Mononuclear cell (primary cell): ENCODE data around the gene NKAIN1. TPM values are rescaled to one million over a fixed set of nuclear protein-coding genes. Genes with fewer than 3 reads are reported as not detected.
"Not testable (repeated sequence)": the region's sequence is repeated elsewhere in the genome, so short reads cannot be mapped to it uniquely, and the experiment has no call there.

ENCODE experiments used
- H3K27me3 ChIP-seq: 2 replicates; pipeline ENCODE4 v1.6.0; 2011; ENCODE audit warnings: low read length, control low read depth; ENCODE audit not compliant: insufficient read depth
- H3K4me1 ChIP-seq: 2 replicates; pipeline ENCODE4 v1.5.1; 2011; ENCODE audit warnings: mild to moderate bottlenecking, low read length, control low read depth; ENCODE audit not compliant: insufficient read depth
- H3K4me3 ChIP-seq: 2 replicates; pipeline ENCODE4 v1.5.1; 2011; ENCODE audit warnings: mild to moderate bottlenecking, low read length, moderate library complexity
- H3K9me3 ChIP-seq: 2 replicates; pipeline ENCODE4 v1.5.1; 2011; ENCODE audit warnings: low read depth, mild to moderate bottlenecking, control low read depth, low read length
- total RNA-seq: library from RNA; depleted of rRNA; stranded (reverse); fragments of >200 nt; gene quantifications from one replicate; pipeline ENCODE4 v1.2.3, GENCODE V29; 2012

Gene NKAIN1
- total RNA-seq, 1 donor = under 0.01 TPM

GRCh38 chr1:31159323-31159722, 80.4 kb downstream of the NKAIN1 start:
- H3K4me1 ChIP-seq = peaks cover 9% of the 10 kb centered on the region
- no peaks in the 10 kb centered on the region for H3K27me3 ChIP-seq
- no peaks in the 10 kb centered on the region for H3K9me3 ChIP-seq
- no peak overlapping the region for H3K4me3 ChIP-seq

GRCh38 chr1:31155216-31155806, 84.4 kb downstream of the NKAIN1 start:
- no peaks in the 10 kb centered on the region for H3K9me3 ChIP-seq
- peaks cover 9% of the 10 kb centered on the region for H3K4me1 ChIP-seq
- H3K27me3 ChIP-seq = no peaks in the 10 kb centered on the region
- H3K4me3 ChIP-seq = peak overlapping the region; percentile 47

GRCh38 chr1:31154632-31155215, 85.0 kb downstream of the NKAIN1 start:
- H3K4me3 ChIP-seq = peak overlapping the region; percentile 47
- H3K27me3 ChIP-seq = no peaks in the 10 kb centered on the region
- no peaks in the 10 kb centered on the region for H3K9me3 ChIP-seq
- peaks cover 9% of the 10 kb centered on the region for H3K4me1 ChIP-seq

GRCh38 chr1:31154000-31154631, 85.6 kb downstream of the NKAIN1 start:
- Histone ChIP-seq H3K27me3 (no peaks in the 10 kb centered on the region), H3K4me3 (peak overlapping the region; percentile 30), H3K9me3 (no peaks in the 10 kb centered on the region), H3K4me1 (peaks cover 9% of the 10 kb centered on the region)

- H3K9me3 ChIP-seq = no peaks in the 10 kb centered on the region
- peaks cover 9% of the 10 kb centered on the region for H3K4me1 ChIP-seq
- H3K4me3 ChIP-seq = no peak overlapping the region
- H3K27me3 ChIP-seq = no peaks in the 10 kb centered on the region
Measured at GRCh38 chr1:31153423-31153822, 86.3 kb downstream of the NKAIN1 start.

- peaks cover 9% of the 10 kb centered on the region for H3K4me1 ChIP-seq
- no peaks in the 10 kb centered on the region for H3K27me3 ChIP-seq
- H3K9me3 ChIP-seq = no peaks in the 10 kb centered on the region
- H3K4me3 ChIP-seq = no peak overlapping the region
Measured at GRCh38 chr1:31152181-31152795, 87.4 kb downstream of the NKAIN1 start.

- Histone ChIP-seq H3K9me3 (no peaks in the 10 kb centered on the region), H3K4me1 (peaks cover 9% of the 10 kb centered on the region), H3K27me3 (no peaks in the 10 kb centered on the region), H3K4me3 (no peak overlapping the region)
Measured at GRCh38 chr1:31151402-31151801, 88.3 kb downstream of the NKAIN1 start.

- H3K4me3 ChIP-seq = no peak overlapping the region
- H3K9me3 ChIP-seq = no peaks in the 10 kb centered on the region
- no peaks in the 10 kb centered on the region for H3K27me3 ChIP-seq
- no peaks in the 10 kb centered on the region for H3K4me1 ChIP-seq
Measured at GRCh38 chr1:31148409-31148808, 91.3 kb downstream of the NKAIN1 start.

GRCh38 chr1:31145648-31146047, 94.0 kb downstream of the NKAIN1 start:
- Histone ChIP-seq H3K4me3 (no peak overlapping the region), H3K27me3 (no peaks in the 10 kb centered on the region), H3K4me1 (no peaks in the 10 kb centered on the region), H3K9me3 (no peaks in the 10 kb centered on the region)

- Histone ChIP-seq H3K4me3 (no peak overlapping the region), H3K9me3 (no peaks in the 10 kb centered on the region), H3K27me3 (no peaks in the 10 kb centered on the region), H3K4me1 (no peaks in the 10 kb centered on the region)
Measured at GRCh38 chr1:31144442-31144841, 95.2 kb downstream of the NKAIN1 start.

GRCh38 chr1:31143455-31143854, 96.2 kb downstream of the NKAIN1 start:
- Histone ChIP-seq H3K27me3 (no peaks in the 10 kb centered on the region), H3K4me1 (no peaks in the 10 kb centered on the region), H3K4me3 (no peak overlapping the region), H3K9me3 (no peaks in the 10 kb centered on the region)

GRCh38 chr1:31142406-31142805, 97.3 kb downstream of the NKAIN1 start:
- Histone ChIP-seq H3K27me3 (no peaks in the 10 kb centered on the region), H3K4me3 (no peak overlapping the region), H3K9me3 (no peaks in the 10 kb centered on the region), H3K4me1 (no peaks in the 10 kb centered on the region)

- Histone ChIP-seq H3K4me3 (no peak overlapping the region), H3K4me1 (no peaks in the 10 kb centered on the region), H3K9me3 (no peaks in the 10 kb centered on the region), H3K27me3 (no peaks in the 10 kb centered on the region)
Measured at GRCh38 chr1:31140299-31140698, 99.4 kb downstream of the NKAIN1 start.

- not testable (repeated sequence) for H3K4me3 ChIP-seq, H3K9me3 ChIP-seq, H3K4me1 ChIP-seq, H3K27me3 ChIP-seq
Measured at GRCh38 chr1:31138797-31139521, 100.7 kb downstream of the NKAIN1 start.

- not testable (repeated sequence) for H3K27me3 ChIP-seq, H3K4me3 ChIP-seq, H3K4me1 ChIP-seq, H3K9me3 ChIP-seq
Measured at GRCh38 chr1:31137873-31138272, 101.8 kb downstream of the NKAIN1 start.
